HG03095 (cell line): ENCODE measurements around the gene CD79B.

ENCODE experiments used
- ATAC-seq: cut with Tn5 transposase; IDR thresholded peaks from one replicate; pipeline ENCODE4 v1.9.1; 2021; ENCODE audit warnings: moderate library complexity; ENCODE audit not compliant: unreplicated experiment

The CD79B gene

GRCh38 chr17:63931981-63932561, at the start of gene CD79B:
TSS of gene CD79B (minus strand) at chr17:63932331. CDS start at chr17:63932261, 70 bp downstream.
- peak; percentile 83 for ATAC-seq

DNA sequence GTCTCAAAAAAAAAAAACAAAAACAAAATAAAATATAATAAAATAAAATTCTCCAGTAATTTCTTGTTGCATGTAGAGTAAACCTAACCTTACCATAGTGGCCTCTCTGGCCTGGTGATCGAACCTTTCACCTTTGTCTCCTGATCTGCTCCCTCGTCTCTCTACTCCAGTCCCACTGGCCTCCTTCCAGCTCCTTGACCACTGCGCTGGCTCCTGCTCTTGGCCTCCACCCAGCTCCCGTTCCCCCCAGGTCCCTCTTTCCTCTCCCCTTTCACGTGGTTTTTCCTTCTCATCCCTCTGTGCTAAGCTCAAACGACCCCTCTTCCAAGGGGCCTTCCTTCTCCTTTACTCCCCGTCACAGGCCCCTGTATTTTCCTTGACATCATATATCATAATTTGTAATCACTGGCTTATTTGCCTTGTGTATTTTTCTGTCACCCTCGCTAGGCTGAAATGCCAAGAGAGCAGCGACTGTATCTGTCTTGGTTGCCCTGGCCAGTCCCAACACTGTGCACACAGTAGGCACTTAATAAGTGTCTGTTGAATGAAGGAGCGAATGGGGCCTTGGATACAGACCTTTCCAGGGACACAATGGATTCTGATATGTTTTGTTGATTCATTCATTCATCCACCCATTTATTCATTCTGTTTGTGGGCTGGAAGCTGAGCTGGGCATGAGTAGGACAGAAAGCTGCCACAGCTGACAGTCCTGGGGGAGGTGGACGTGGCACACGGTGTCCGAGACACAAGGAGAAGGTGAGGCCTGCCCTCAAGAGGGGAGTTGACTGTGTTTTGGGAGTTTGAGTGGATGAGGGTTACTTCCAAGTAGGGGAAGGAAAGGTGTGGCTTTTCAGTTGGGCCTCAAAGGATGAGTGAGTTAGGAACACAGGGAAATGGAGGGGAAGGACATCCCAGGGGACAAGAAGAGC, 46.4 kb upstream of the CD79B start:
- ATAC-seq: no peak

DNA sequence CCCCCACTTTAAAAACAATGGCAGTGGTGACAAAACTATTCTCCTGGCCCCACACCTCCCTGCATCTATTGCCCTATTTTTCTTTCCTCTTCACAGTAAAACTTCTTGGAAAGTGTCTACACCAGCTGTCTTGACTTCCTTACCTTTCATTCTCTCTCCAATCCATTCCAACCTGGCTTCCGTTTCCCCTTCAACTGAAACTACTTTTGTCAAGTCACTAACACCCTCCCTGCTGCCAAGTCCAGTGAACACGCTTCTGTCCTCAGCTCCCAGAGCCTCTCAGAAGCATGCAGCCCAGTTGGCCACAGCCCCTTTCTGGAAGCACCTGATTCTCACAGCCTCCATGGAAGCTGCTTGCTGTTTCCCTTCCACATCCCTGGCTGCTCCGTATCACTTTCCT, 44.6 kb upstream of the CD79B start:
- no peak for ATAC-seq

- no peak for ATAC-seq
Observed at GRCh38 chr17:63975541-63976092, 43.5 kb upstream of the CD79B start.

DNA sequence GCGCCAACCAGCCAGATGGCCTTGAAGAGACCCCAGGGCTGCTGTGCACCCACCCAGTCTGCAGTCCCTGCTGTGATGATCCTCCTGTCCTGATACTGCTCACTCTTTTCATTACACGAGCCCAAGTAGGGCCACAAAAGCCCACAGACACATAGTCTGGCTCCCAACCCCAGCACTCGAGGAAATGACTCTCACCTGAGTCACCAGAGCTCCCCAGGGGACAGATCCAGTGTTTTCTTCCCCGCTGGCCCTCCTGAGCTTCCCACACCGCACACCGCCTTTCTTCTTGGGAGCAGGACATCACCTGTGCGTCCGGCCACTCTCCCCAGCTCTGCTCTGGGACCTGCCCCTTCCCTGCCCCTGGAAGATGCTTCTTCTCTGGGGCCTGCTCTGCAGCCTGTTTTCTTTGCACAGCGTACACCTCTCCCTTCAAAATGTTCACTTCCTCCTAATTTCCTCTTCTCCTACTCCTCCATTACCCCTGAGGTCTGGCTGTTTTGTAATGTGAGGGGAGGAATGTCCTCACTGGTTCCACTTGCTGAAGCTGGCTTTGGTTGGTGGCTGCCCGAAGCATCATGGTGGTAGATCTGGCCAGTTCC, 42.6 kb upstream of the CD79B start:
- ATAC-seq: no peak

GRCh38 chr17:63973930-63974593, 41.9 kb upstream of the CD79B start:
- no peak for ATAC-seq

- ATAC-seq: no peak
Observed at GRCh38 chr17:63973247-63973646, 41.1 kb upstream of the CD79B start.

GRCh38 chr17:63972796-63973195, 40.7 kb upstream of the CD79B start, which contains the start of gene SCN4A:
TSS of gene SCN4A (minus strand) at chr17:63972918. CDS start at chr17:63972841, 77 bp downstream.
- ATAC-seq: no peak

GRCh38 chr17:63969278-63969677, 37.1 kb upstream of the CD79B start:
- ATAC-seq: no peak

DNA sequence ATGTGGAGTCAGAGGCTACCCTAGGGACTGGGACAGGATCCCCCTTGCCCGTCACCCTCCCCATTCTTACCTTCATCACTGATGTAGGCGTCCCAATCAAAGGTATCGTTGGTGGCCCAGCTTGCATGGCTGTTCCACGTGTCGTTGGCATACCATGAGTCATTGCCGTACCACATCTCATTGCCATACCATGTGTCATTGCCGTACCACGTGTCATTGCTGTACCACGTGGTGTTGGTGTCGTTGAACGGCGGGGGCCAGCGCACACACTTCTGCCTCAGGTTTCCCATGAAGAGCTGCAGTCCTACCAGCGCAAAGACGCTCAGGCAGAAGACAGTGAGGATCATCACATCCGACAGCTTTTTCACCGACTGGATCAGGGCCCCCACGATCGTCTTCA, 35.8 kb upstream of the CD79B start:
- no peak for ATAC-seq

- ATAC-seq: no peak
Observed at GRCh38 chr17:63966646-63967264, 34.6 kb upstream of the CD79B start.

DNA sequence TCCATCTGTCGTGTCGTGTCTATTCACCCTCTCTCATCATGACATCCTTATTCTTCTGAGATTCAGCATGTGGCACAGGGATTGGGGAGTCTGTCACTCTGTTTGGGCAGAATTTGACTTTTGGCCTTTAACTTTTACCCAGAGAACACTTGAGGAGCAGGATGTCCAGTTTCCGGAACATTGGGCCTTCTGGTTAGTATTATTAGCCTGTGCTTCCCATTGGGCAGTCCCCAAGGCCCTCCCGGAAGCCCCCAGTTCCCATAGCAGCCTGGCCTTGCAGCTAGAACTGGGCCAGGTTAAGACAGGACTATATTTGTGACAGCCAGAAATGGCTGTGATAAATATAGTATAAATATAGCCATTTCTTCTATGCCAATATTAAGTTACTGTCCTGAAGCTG, 31.0 kb upstream of the CD79B start:
- ATAC-seq: no peak

- ATAC-seq: no peak
Observed at GRCh38 chr17:63962298-63962744, 30.2 kb upstream of the CD79B start.

DNA sequence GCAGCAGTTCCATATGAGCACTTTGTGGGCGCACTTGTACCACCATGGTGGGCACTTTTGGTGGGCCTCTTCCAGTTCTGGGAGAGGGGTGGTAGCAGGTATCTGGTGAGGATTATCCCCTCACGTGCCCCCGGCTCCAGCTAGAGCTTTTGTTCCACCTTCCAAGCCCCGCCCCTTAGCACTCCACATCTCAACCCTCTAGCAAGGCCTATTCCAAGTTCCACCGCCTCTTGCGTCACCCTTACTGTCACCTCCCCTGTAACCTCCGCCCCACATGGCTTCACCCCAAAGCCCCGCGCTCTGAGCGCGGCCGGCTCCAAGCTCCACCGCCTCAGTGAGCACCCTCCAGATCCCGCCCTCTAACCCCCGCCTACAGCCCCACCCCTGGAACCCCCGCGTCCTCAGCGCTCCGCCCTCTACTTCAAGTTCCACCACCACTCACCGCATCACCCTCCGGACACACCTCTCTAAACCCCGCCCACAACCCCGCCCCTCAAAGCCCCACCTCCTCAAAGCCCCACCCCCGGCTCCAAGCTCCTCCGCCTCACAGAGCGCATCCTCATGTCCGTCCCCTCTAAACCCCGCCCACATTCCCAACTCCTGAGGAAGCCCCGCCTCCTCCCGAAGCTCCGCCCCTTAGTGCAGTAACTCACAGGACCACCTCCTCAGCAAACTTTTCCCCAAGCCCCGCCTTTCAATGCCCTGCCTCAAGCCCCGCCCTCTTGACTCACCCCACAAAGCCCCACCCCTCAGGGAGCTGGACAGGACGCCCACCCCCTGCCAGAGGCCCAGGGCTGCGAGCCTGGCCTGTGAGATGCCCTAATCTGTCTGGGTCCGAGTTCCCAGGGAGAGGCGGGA, 29.5 kb upstream of the CD79B start:
- no peak for ATAC-seq

GRCh38 chr17:63960430-63960829, 28.3 kb upstream of the CD79B start:
- no peak for ATAC-seq

DNA sequence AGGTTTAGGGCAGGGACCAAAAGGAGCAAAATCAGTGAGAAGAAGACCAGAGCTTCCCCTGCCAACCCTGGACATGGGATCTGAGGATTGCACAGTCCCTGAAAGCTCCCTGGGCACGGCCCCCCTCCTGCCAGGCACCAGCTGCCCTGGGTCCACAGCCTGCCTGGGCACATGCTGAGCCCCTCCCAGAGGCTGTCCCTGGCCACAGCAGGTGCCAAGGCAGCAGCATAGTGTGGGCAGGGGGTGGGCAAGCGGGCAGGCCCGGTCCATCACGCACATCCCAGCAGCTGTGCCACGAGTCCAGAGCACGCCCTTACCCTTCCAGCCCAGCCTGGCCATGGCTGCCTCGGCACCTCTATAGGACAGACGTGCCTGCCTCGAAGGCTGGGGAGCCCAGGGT, 27.9 kb upstream of the CD79B start:
- no peak for ATAC-seq

- ATAC-seq: no peak
Observed at GRCh38 chr17:63956296-63956920, 24.3 kb upstream of the CD79B start.

- ATAC-seq: no peak
Observed at GRCh38 chr17:63955791-63956190, 23.7 kb upstream of the CD79B start.

GRCh38 chr17:63955232-63955631, 23.1 kb upstream of the CD79B start:
- ATAC-seq: no peak
